Adrenal gland (tissue), 5 donors: ENCODE results near the gene BSCL2.

Source experiments
- POLR2A ChIP-seq, 2 donors: fragments of 450-650 bp; IDR thresholded peaks; one replicate each; pipeline ENCODE4 v1.6.1; 2017; ENCODE audit warnings: antibody characterized with exemption in 2 of 2, mild to moderate bottlenecking in 2 of 2, moderate library complexity in 1 of 2
- TF ChIP-seq, protein P1 (sequence below), 6 experiments: fragments of 450-650 bp in 4 of 6; fragments of 200-600 bp in 2 of 6; sonication (generic) in 1 of 6; IDR thresholded peaks; 1 replicate in 5 of 6; 2 replicates in 1 of 6; pipeline versions ENCODE4 v1.5.1 to v1.8.0; 2016 to 2021; ENCODE audit warnings: antibody characterized with exemption in 6 of 6, mild to moderate bottlenecking in 2 of 6, moderate library complexity in 1 of 6
- donor health status: DM: no; HTN: no; CAD: no.

DNA sequence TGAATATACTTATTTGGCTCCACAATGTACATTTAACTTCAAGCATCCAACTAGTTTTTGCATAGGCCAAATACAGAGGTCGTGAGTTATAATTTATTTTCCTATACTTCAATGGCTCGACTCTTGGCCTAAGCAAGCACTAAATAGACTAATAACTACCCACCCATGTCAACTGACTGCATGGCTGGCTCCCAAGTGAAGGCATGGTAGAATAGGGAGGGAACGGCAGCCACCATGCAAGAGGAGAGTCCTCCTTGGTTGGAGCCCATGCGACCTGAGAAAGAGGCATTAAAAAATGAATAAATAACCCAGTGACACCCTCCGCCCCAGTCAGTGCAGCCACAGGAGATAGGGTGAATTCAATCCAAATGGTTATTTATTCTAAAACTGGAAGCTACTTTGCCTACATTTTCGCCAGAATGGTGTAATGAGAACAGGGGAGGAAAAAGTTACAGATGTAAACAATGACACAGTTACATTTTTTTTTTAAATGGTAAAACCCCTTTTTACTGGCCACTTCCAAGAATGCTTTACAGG lies 5.1 kb upstream of the BSCL2 start:
- TF ChIP-seq, protein P1, sequence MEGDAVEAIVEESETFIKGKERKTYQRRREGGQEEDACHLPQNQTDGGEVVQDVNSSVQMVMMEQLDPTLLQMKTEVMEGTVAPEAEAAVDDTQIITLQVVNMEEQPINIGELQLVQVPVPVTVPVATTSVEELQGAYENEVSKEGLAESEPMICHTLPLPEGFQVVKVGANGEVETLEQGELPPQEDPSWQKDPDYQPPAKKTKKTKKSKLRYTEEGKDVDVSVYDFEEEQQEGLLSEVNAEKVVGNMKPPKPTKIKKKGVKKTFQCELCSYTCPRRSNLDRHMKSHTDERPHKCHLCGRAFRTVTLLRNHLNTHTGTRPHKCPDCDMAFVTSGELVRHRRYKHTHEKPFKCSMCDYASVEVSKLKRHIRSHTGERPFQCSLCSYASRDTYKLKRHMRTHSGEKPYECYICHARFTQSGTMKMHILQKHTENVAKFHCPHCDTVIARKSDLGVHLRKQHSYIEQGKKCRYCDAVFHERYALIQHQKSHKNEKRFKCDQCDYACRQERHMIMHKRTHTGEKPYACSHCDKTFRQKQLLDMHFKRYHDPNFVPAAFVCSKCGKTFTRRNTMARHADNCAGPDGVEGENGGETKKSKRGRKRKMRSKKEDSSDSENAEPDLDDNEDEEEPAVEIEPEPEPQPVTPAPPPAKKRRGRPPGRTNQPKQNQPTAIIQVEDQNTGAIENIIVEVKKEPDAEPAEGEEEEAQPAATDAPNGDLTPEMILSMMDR (IDR thresholded peaks at IDR 0.05), result no peak
- no peak for TF ChIP-seq POLR2A (IDR thresholded peaks at IDR 0.05)
